Bronchial epithelial cell (primary cell): ENCODE data around the gene SLC39A5. TPM values are rescaled to one million over a fixed set of nuclear protein-coding genes. Genes with fewer than 3 reads are reported as not detected.

Experiments
- DNase-seq: peaks from one replicate; pipeline ENCODE4 v3.0.0-alpha.2; 2010; ENCODE audit warnings: low read depth
- FAIRE-seq: peaks from 2 replicates; lab custom pipeline; 2011; peaks lifted over from hg19 to GRCh38; lab: Jason Lieb, UNC
- H3K27me3 ChIP-seq: 2 replicates; pipeline ENCODE4 v1.5.1; 2011; ENCODE audit warnings: low read length; ENCODE audit not compliant: control insufficient read depth, insufficient read depth
- H3K36me3 ChIP-seq: 2 replicates; pipeline ENCODE4 v1.5.1; 2011; ENCODE audit warnings: low read length; ENCODE audit not compliant: control insufficient read depth, insufficient read depth
- H3K4me3 ChIP-seq: 2 replicates; pipeline ENCODE4 v1.5.1; 2011; ENCODE audit warnings: mild to moderate bottlenecking, low read depth, low read length, control low read depth
- total RNA-seq: library from RNA; depleted of rRNA; stranded (reverse); fragments of >200 nt; gene quantifications from 2 replicates; pipeline ENCODE4 v1.2.1, GENCODE V29; 2014
- TF ChIP-seq, protein P1 (sequence below): IDR thresholded peaks from 2 replicates; pipeline ENCODE4 v1.5.1; 2011; ENCODE audit warnings: mild to moderate bottlenecking, moderate library complexity, low read length, control low read depth, inconsistent platforms; ENCODE audit not compliant: insufficient read depth, severe bottlenecking

Gene SLC39A5
- total RNA-seq, 1 donor from 2014 or later = 0.26 TPM

DNA sequence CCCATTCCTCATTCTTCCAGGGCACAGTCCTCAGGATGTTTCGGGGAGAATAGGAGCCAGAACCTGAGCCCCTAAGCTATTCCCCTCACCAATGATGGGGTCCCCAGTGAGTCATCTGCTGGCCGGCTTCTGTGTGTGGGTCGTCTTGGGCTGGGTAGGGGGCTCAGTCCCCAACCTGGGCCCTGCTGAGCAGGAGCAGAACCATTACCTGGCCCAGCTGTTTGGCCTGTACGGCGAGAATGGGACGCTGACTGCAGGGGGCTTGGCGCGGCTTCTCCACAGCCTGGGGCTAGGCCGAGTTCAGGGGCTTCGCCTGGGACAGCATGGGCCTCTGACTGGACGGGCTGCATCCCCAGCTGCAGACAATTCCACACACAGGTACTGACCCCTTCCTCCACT lies 1.3 kb downstream of the SLC39A5 start:
- DNase-seq = no peak
- Histone ChIP-seq H3K4me3 (no peak overlapping the region), H3K36me3 (peaks cover under 1% of the 10 kb centered on the region), H3K27me3 (no peaks in the 10 kb centered on the region)
- FAIRE-seq = no peak
- TF ChIP-seq, protein P1, sequence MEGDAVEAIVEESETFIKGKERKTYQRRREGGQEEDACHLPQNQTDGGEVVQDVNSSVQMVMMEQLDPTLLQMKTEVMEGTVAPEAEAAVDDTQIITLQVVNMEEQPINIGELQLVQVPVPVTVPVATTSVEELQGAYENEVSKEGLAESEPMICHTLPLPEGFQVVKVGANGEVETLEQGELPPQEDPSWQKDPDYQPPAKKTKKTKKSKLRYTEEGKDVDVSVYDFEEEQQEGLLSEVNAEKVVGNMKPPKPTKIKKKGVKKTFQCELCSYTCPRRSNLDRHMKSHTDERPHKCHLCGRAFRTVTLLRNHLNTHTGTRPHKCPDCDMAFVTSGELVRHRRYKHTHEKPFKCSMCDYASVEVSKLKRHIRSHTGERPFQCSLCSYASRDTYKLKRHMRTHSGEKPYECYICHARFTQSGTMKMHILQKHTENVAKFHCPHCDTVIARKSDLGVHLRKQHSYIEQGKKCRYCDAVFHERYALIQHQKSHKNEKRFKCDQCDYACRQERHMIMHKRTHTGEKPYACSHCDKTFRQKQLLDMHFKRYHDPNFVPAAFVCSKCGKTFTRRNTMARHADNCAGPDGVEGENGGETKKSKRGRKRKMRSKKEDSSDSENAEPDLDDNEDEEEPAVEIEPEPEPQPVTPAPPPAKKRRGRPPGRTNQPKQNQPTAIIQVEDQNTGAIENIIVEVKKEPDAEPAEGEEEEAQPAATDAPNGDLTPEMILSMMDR = no peak

DNA sequence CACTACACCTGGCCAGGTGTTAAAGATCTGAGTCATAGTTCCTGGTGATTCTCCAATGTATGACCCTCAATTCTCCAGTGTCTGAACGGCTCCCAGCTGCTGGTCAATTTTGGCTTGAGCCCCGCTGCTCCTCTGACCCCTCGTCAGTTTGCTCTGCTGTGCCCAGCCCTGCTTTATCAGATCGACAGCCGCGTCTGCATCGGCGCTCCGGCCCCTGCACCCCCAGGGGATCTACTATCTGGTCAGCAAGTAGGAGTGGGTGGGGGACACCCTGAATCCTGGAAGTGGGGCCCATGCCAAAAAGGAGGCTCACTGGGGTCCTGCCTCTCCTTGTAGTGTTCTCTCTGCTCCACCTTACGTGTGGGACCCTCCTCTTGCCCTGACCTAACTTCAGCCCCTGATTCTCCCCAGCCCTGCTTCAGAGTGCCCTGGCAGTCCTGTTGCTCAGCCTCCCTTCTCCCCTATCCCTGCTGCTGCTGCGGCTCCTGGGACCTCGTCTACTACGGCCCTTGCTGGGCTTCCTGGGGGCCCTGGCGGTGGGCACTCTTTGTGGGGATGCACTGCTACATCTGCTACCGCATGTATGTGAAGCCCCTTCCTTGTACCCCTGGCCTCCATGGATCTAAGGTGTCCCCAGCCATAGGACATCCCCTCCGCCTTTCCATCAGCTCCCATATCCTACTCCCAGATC lies 5.0 kb downstream of the SLC39A5 start:
- H3K27me3 ChIP-seq = no peaks in the 10 kb centered on the region
- peak; percentile 18 for DNase-seq
- no peaks in the 10 kb centered on the region for H3K36me3 ChIP-seq
- H3K4me3 ChIP-seq = no peak overlapping the region
- TF ChIP-seq, protein P1 = no peak
- no peak for FAIRE-seq

DNA sequence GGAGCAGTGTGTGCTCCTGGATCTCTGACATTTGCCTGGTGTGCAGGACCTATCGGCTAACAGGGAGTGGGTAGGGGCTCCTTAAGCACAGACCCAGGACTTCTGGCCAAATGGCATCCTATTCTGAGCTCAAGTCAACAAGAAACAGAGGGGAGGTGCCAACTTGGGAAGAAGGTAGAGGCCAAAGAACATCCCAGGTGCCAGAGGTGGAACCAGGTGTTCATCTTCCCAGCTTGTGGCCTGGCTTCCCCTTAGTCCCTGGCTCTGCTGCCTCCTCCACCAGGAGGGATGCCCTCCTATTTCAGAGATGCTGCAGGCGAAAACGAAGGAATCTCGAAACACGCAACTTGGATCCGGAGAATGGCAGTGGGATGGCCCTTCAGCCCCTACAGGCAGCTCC lies 6.2 kb downstream of the SLC39A5 start:
- DNase-seq = no peak
- Histone ChIP-seq H3K36me3 (peaks cover 1% of the 10 kb centered on the region), H3K27me3 (no peaks in the 10 kb centered on the region), H3K4me3 (no peak overlapping the region)
- TF ChIP-seq, protein P1 = no peak
- FAIRE-seq = no peak

DNA sequence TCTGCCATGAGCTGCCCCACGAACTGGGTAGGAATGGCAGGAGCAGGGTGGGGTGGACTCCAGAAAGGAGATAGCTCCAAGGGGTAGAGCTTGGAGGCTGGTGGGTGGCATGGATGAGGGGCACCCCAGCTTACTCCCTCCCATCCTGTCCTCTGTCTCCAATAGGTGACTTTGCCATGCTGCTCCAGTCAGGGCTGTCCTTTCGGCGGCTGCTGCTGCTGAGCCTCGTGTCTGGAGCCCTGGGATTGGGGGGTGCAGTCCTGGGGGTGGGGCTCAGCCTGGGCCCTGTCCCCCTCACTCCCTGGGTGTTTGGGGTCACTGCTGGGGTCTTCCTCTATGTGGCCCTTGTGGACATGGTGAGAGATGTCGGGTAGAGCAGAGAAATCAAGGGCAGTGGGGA lies 7.1 kb downstream of the SLC39A5 start:
- no peak for FAIRE-seq
- Histone ChIP-seq H3K36me3 (peaks cover 7% of the 10 kb centered on the region), H3K27me3 (no peaks in the 10 kb centered on the region), H3K4me3 (no peak overlapping the region)
- TF ChIP-seq, protein P1 = no peak
- no peak for DNase-seq

DNA sequence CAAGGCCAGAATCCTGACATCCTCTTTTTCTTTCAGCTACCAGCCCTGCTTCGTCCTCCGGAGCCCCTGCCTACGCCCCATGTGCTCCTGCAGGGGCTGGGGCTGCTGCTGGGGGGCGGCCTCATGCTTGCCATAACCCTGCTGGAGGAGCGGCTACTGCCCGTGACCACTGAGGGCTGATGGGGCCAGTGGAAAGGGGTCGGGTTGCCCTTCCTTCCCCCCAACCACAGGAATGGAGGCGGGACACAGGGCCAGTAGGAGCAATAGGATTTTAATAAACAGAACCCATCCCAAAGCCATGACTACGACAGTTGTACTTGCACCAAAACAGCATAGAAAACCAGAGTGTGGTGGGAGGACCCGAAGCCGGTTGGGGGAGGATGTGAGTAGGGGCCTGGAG lies 7.7 kb downstream of the SLC39A5 start:
- no peak for FAIRE-seq
- TF ChIP-seq, protein P1 = no peak
- Histone ChIP-seq H3K36me3 (peaks cover 7% of the 10 kb centered on the region), H3K4me3 (no peak overlapping the region), H3K27me3 (no peaks in the 10 kb centered on the region)
- DNase-seq = no peak
